Suprapubic skin (tissue), 3 donors: ENCODE results near the gene SLC12A8.

Experiments
- CTCF ChIP-seq, 2 donors: fragments of 200-600 bp in 1 of 2; fragments of 450-650 bp in 1 of 2; sonication (generic) in 1 of 2; IDR thresholded peaks; one replicate each; pipeline ENCODE4 v1.5.1; 2016 to 2019; ENCODE audit warnings: antibody characterized with exemption in 2 of 2, mild to moderate bottlenecking in 1 of 2, moderate library complexity in 1 of 2
- EP300 ChIP-seq: sonication (generic); formaldehyde crosslinking; IDR thresholded peaks from one replicate; pipeline ENCODE4 v1.6.1; 2017; ENCODE audit warnings: antibody characterized with exemption
- POLR2A ChIP-seq, 2 donors: fragments of 450-650 bp; IDR thresholded peaks; one replicate each; pipeline ENCODE4 v1.6.1; 2017; ENCODE audit warnings: antibody characterized with exemption in 2 of 2, mild to moderate bottlenecking in 2 of 2, moderate library complexity in 2 of 2

GRCh38 chr3:125067225-125067624 is 145.3 kb downstream of the SLC12A8 start:
- TF ChIP-seq CTCF (IDR thresholded peaks at IDR 0.05) (no peak), POLR2A (IDR thresholded peaks at IDR 0.05) (no peak), EP300 (no peak)
